Thoracic aorta (tissue), 2 donors: ENCODE results near the gene RNF168. TPM values are rescaled to one million over a fixed set of nuclear protein-coding genes. Genes with fewer than 3 reads are reported as not detected.
"Not testable (repeated sequence)": the region's sequence is repeated elsewhere in the genome, so short reads cannot be mapped to it uniquely, and the experiment has no call there.

ENCODE experiments used
- ATAC-seq: fragments of 150-250 bp; one replicate; pipeline ENCODE4 v1.8.0; 2017; ENCODE audit warnings: low read depth; ENCODE audit not compliant: insufficient number of reproducible peaks, low FRiP score
- DNase-seq: peaks from one replicate; pipeline ENCODE4 v3.0.0-alpha.2; 2020; ENCODE audit warnings: low spot score
- H3K27ac ChIP-seq, 2 donors: fragments of 200-600 bp; sonication (generic); 1 replicate in 1 of 2; 2 replicates in 1 of 2; pipeline ENCODE4 v1.5.1; 2016; ENCODE audit warnings: mild to moderate bottlenecking in 2 of 2, moderate library complexity in 2 of 2
- H3K27me3 ChIP-seq: fragments of 200-600 bp; sonication (generic); replicated peaks from 2 replicates; pipeline ENCODE4 v1.6.0; 2016; ENCODE audit warnings: mild to moderate bottlenecking; ENCODE audit not compliant: insufficient read depth
- H3K36me3 ChIP-seq: fragments of 200-600 bp; sonication (generic); one replicate; pipeline ENCODE4 v1.5.1; 2016
- H3K4me1 ChIP-seq, 2 donors: fragments of 200-600 bp; sonication (generic); 1 replicate in 1 of 2; 2 replicates in 1 of 2; pipeline versions ENCODE4 v1.5.1 to v1.6.0; 2016; ENCODE audit warnings: low read depth in 2 of 2, mild to moderate bottlenecking in 1 of 2; ENCODE audit not compliant: control insufficient read depth in 1 of 2
- H3K4me3 ChIP-seq: fragments of 200-600 bp; sonication (generic); 2 replicates; pipeline ENCODE4 v1.5.1; 2016; ENCODE audit warnings: mild to moderate bottlenecking
- H3K9me3 ChIP-seq: fragments of 200-600 bp; sonication (generic); 2 replicates; pipeline ENCODE4 v1.5.1; 2016
- total RNA-seq, 2 donors: library from RNA; depleted of rRNA; stranded (reverse); fragments of >200 nt; gene quantifications; one replicate each; pipeline versions ENCODE4 v1.1.0 to v1.2.3, GENCODE V29; 2016
- TF ChIP-seq, protein P1 (sequence below): fragments of 200-600 bp; sonication (generic); IDR thresholded peaks from one replicate; pipeline ENCODE4 v1.5.1; 2019; ENCODE audit warnings: antibody characterized with exemption

RNF168 gene
- total RNA-seq, 2 donors from 2014 or later: 24.0 to 30.8 TPM

DNA sequence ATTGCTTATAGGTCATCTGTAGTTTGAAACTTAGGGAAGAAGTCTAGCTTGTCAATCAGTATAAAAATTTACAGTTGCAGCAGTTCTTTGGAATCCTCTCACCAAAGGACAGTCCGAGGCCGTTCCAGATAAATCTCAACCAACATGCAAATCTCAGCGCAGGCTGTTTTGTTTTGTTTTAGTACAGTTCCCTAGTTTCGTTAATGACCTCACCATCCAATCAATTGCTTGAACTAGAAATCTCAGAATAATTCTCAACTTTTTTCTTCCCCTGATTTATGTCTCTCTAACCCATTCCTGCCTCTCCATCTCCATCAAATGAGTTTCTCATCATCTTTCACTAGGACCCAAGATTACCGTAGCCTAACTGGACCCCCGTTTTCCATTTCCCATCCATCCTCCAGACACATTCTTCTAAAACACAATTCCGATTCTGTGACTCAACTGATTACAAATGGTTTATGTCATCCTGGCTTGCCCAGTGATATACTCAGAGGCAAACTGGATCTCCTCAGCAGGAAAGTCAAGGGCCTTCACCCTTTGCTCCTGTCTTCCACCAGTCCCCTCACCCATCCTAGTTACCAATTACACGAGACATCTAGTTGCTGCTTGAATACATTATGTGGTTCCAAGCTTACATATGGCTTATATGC lies 10.3 kb upstream of the RNF168 start:
- DNase-seq (no peak), ATAC-seq (no peak)
- no peaks in the 10 kb centered on the region for H3K4me1 ChIP-seq
- H3K9me3 ChIP-seq: peaks cover under 1% of the 10 kb centered on the region
- no peaks in the 10 kb centered on the region for H3K27me3 ChIP-seq
- H3K4me3 ChIP-seq: no peak overlapping the region
- H3K36me3 ChIP-seq: no peaks in the 10 kb centered on the region
- TF ChIP-seq, protein P1, sequence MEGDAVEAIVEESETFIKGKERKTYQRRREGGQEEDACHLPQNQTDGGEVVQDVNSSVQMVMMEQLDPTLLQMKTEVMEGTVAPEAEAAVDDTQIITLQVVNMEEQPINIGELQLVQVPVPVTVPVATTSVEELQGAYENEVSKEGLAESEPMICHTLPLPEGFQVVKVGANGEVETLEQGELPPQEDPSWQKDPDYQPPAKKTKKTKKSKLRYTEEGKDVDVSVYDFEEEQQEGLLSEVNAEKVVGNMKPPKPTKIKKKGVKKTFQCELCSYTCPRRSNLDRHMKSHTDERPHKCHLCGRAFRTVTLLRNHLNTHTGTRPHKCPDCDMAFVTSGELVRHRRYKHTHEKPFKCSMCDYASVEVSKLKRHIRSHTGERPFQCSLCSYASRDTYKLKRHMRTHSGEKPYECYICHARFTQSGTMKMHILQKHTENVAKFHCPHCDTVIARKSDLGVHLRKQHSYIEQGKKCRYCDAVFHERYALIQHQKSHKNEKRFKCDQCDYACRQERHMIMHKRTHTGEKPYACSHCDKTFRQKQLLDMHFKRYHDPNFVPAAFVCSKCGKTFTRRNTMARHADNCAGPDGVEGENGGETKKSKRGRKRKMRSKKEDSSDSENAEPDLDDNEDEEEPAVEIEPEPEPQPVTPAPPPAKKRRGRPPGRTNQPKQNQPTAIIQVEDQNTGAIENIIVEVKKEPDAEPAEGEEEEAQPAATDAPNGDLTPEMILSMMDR: no peak
- H3K27ac ChIP-seq: no peak overlapping the region

DNA sequence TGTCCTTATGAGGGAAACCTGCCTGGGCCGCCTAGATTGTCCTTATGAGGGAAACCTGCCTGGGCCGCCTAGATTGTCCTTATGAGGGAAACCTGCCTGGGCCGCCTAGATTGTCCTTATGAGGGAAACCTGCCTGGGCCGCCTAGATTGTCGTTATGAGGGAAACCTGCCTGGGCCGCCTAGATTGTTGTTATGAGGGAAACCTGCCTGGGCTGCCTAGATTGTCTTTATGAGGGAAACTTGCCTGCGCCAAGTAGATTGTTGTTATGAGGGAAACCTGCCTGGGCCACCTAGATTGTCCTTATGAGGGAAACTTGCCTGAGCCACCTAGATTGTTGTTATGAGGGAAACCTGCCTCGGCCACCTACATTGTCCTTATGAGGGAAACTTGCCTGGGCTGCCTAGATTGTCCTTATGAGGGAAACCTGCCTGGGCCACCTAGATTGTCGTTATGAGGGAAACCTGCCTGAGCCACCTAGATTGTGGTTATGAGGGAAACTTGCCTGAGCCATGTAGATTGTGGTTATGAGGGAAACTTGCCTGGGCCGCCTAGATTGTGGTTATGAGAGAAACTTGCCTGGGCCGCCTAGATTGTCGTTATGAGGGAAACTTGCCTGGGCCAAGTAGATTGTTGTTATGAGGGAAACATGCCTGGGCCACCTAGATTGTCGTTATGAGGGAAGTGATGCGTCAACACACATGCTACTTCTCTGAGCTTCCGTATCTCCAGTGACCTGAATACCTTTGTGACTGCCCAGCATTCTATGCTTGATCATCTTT lies 8.3 kb upstream of the RNF168 start:
- not testable (repeated sequence) for ATAC-seq, DNase-seq, H3K4me1 ChIP-seq, H3K9me3 ChIP-seq, H3K27ac ChIP-seq, H3K36me3 ChIP-seq, H3K27me3 ChIP-seq, H3K4me3 ChIP-seq

DNA sequence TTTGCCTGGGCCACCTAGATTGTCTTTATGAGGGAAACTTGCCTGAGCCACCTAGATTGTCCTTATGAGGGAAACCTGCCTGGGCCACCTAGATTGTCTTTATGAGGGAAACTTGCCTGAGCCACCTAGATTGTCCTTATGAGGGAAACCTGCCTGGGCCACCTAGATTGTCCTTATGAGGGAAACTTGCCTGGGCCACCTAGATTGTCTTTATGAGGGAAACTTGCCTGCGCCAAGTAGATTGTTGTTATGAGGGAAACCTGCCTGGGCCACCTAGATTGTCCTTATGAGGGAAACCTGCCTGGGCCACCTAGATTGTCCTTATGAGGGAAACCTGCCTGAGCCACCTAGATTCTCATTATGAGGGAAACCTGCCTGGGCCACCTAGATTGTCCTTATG lies 7.5 kb upstream of the RNF168 start:
- H3K27me3 ChIP-seq, H3K27ac ChIP-seq, H3K4me3 ChIP-seq, H3K9me3 ChIP-seq, H3K4me1 ChIP-seq, DNase-seq, H3K36me3 ChIP-seq, ATAC-seq: not testable (repeated sequence)

GRCh38 chr3:196506687-196507086 lies 3.1 kb upstream of the RNF168 start:
- H3K4me1 ChIP-seq: peaks cover 0 to 5% of the 10 kb centered on the region in 2 donors
- H3K9me3 ChIP-seq: no peaks in the 10 kb centered on the region
- TF ChIP-seq, protein P1: no peak
- ATAC-seq: no peak
- no peak overlapping the region for H3K4me3 ChIP-seq
- no peak for DNase-seq
- H3K27ac ChIP-seq: no peak overlapping the region
- no peaks in the 10 kb centered on the region for H3K36me3 ChIP-seq
- no peaks in the 10 kb centered on the region for H3K27me3 ChIP-seq

- H3K27ac ChIP-seq: peak overlapping the region in 1 of 2 donors; percentile 100
- H3K9me3 ChIP-seq: no peaks in the 10 kb centered on the region
- H3K4me3 ChIP-seq: no peak overlapping the region
- ATAC-seq (no peak), DNase-seq (no peak)
- no peaks in the 10 kb centered on the region for H3K36me3 ChIP-seq
- peaks cover 6 to 14% of the 10 kb centered on the region in 2 donors for H3K4me1 ChIP-seq
- no peaks in the 10 kb centered on the region for H3K27me3 ChIP-seq
- TF ChIP-seq, protein P1: no peak
These were observed 988 bp upstream of the RNF168 start for GRCh38 chr3:196504556-196504955.

- H3K27me3 ChIP-seq, H3K36me3 ChIP-seq, ATAC-seq, H3K9me3 ChIP-seq, DNase-seq: not testable (repeated sequence)
- peak overlapping the region; percentile 99 to 100 for H3K27ac ChIP-seq
- peak overlapping the region; percentile 91 for H3K4me3 ChIP-seq
- H3K4me1 ChIP-seq: peaks cover 11 to 19% of the 10 kb centered on the region in 2 donors
These were observed 470 bp upstream of the RNF168 start for GRCh38 chr3:196504077-196504398.
